ENCODE results near the gene RELCH. TPM values are rescaled to one million over a fixed set of nuclear protein-coding genes. Genes with fewer than 3 reads are reported as not detected.

RELCH gene
- total RNA-seq, 4 donors from 2014 or later: 46.7 to 77.9 (median 55.0) TPM

- DNase-seq (ENCODE audit: low spot score in 2 of 2): no peak
- TF ChIP-seq POLR2A (IDR thresholded peaks at IDR 0.05): no peak
- no peak for TF ChIP-seq CTCF (IDR thresholded peaks at IDR 0.05)
- H3K4me3 ChIP-seq (ENCODE audit: low read depth, poor library complexity, severe bottlenecking): no peak overlapping the region
- intact Hi-C loops (cut with DNase I; ENCODE audit: low total_unique reads): no loop called here
- 86 to 87% methylated on average over 7 of the region's 7 CpGs for WGBS, 2 donors
Observed at GRCh38 chr18:62337336-62337735, 150.3 kb downstream of the RELCH start.

- 76 to 77% methylated on average over 10 of the region's 10 CpGs for WGBS, 2 donors
- H3K4me3 ChIP-seq (ENCODE audit: low read depth, poor library complexity, severe bottlenecking): no peak overlapping the region
- no peak for DNase-seq (ENCODE audit: low spot score in 2 of 2)
- TF ChIP-seq CTCF (IDR thresholded peaks at IDR 0.05) (no peak), POLR2A (IDR thresholded peaks at IDR 0.05) (no peak)
- intact Hi-C loops (cut with DNase I; ENCODE audit: low total_unique reads): no loop called here
Observed at GRCh38 chr18:62338446-62339105, 151.5 kb downstream of the RELCH start.

- intact Hi-C loops (cut with DNase I; ENCODE audit: low total_unique reads): no loop called here
- WGBS, 2 donors: 63 to 67% methylated on average over 15 of the region's 15 CpGs
- no peak overlapping the region for H3K4me3 ChIP-seq (ENCODE audit: low read depth, poor library complexity, severe bottlenecking)
- no peak for DNase-seq (ENCODE audit: low spot score in 2 of 2)
- TF ChIP-seq CTCF (IDR thresholded peaks at IDR 0.05): no peak
- TF ChIP-seq POLR2A (IDR thresholded peaks at IDR 0.05): no peak
Observed at GRCh38 chr18:62339106-62339988, 152.3 kb downstream of the RELCH start.

- intact Hi-C loops (cut with DNase I; ENCODE audit: low total_unique reads): no loop called here
- TF ChIP-seq CTCF (IDR thresholded peaks at IDR 0.05): no peak
- TF ChIP-seq POLR2A (IDR thresholded peaks at IDR 0.05): no peak
- 87 to 91% methylated on average over 9 of the region's 9 CpGs for WGBS, 2 donors
- no peak overlapping the region for H3K4me3 ChIP-seq (ENCODE audit: low read depth, poor library complexity, severe bottlenecking)
- DNase-seq (ENCODE audit: low spot score in 2 of 2): no peak
Observed at GRCh38 chr18:62340996-62341395, 153.9 kb downstream of the RELCH start.

- intact Hi-C loops (cut with DNase I; ENCODE audit: low total_unique reads): no loop called here
- no peak for DNase-seq (ENCODE audit: low spot score in 2 of 2)
Observed at GRCh38 chr18:62341473-62341872, 154.4 kb downstream of the RELCH start.

More at GRCh38 chr18:62341473-62341872, 154.4 kb downstream of the RELCH start:
- H3K4me3 ChIP-seq (ENCODE audit: low read depth, poor library complexity, severe bottlenecking): no peak overlapping the region
- TF ChIP-seq POLR2A (IDR thresholded peaks at IDR 0.05): no peak
- no peak for TF ChIP-seq CTCF (IDR thresholded peaks at IDR 0.05)
- 59 to 63% methylated on average over 3 of the region's 3 CpGs for WGBS, 2 donors

Measured in lower leg skin (tissue), 4 donors.